PC-9 (cell line): ENCODE results near the gene KIF2C. TPM values are rescaled to one million over a fixed set of nuclear protein-coding genes. Genes with fewer than 3 reads are reported as not detected.
"Not testable (repeated sequence)": the region's sequence is repeated elsewhere in the genome, so short reads cannot be mapped to it uniquely, and the experiment has no call there.

Source experiments
- BruUV-seq: library from RNA; stranded (reverse); fragments of 400-500 nt; replicated peaks from 2 replicates; lab custom pipeline; 2021; lab: Mats Ljungman, UMichigan
- CTCF ChIA-PET: fragments of 300-600 bp; sonication (Branson Sonifier 250); formaldehyde crosslinking; loops from one replicate; lab custom pipeline; 2022; ENCODE audit warnings: antibody characterized with exemption; lab: Charles Lee
- POLR2A ChIA-PET: fragments of 300-600 bp; sonication (Branson Sonifier 250); formaldehyde crosslinking; loops from one replicate; lab custom pipeline; 2022; ENCODE audit warnings: antibody characterized with exemption; ENCODE audit not compliant: unreplicated experiment; lab: Charles Lee
- DNase-seq, 2 experiments: peaks; one replicate each; pipeline versions ENCODE4 v3.0.0 to v3.0.0-alpha.2; 2015 to 2022; ENCODE audit warnings: mixed read lengths in 1 of 2
- H2AFZ ChIP-seq: fragments of 200-600 bp; sonication (generic); 2 replicates; pipeline ENCODE4 v1.8.1; 2017; ENCODE audit warnings: antibody characterized with exemption
- H3F3A ChIP-seq: fragments of 200-600 bp; sonication (generic); 2 replicates; pipeline ENCODE4 v1.8.1; 2017; ENCODE audit warnings: antibody characterized with exemption, mild to moderate bottlenecking, low read depth; ENCODE audit not compliant: insufficient read depth
- H3K27ac ChIP-seq: fragments of 200-600 bp; sonication (generic); 2 replicates; pipeline ENCODE4 v1.6.1; 2016; ENCODE audit warnings: mixed run types
- H3K27me3 ChIP-seq: fragments of 200-600 bp; sonication (generic); 2 replicates; pipeline ENCODE4 v1.6.1; 2016; ENCODE audit warnings: low read depth, mixed run types; ENCODE audit not compliant: insufficient read depth
- H3K36me3 ChIP-seq: fragments of 200-600 bp; sonication (generic); 2 replicates; pipeline ENCODE4 v1.6.1; 2016; ENCODE audit warnings: low read depth, mixed run types
- H3K4me1 ChIP-seq: fragments of 200-600 bp; sonication (generic); replicated peaks from 2 replicates; pipeline ENCODE4 v1.6.1; 2016; ENCODE audit warnings: mixed run types; ENCODE audit not compliant: insufficient read depth
- H3K4me2 ChIP-seq: fragments of 200-600 bp; sonication (generic); 2 replicates; pipeline ENCODE4 v1.6.1; 2017; ENCODE audit warnings: mixed run types
- H3K4me3 ChIP-seq: fragments of 200-600 bp; sonication (generic); 2 replicates; pipeline ENCODE4 v1.6.1; 2016; ENCODE audit warnings: mixed run types
- H3K79me2 ChIP-seq: fragments of 200-600 bp; sonication (generic); 2 replicates; pipeline ENCODE4 v1.6.1; 2017; ENCODE audit warnings: low read depth, mixed run types
- H3K9me2 ChIP-seq: fragments of 200-600 bp; sonication (generic); 2 replicates; pipeline ENCODE4 v1.8.1; 2017; ENCODE audit warnings: mild to moderate bottlenecking; ENCODE audit not compliant: insufficient read depth
- H3K9me3 ChIP-seq: fragments of 200-600 bp; sonication (generic); 2 replicates; pipeline ENCODE4 v1.8.1; 2016; ENCODE audit warnings: low read depth; ENCODE audit not compliant: insufficient read depth
- H4K20me1 ChIP-seq: fragments of 200-600 bp; sonication (generic); 2 replicates; pipeline ENCODE4 v1.8.1; 2017; ENCODE audit not compliant: insufficient read depth
- CTCF ChIP-seq: fragments of 200-600 bp; sonication (generic); conservative IDR thresholded peaks from 2 replicates; pipeline ENCODE4 v1.6.1; 2017; ENCODE audit warnings: mixed run types, antibody characterized with exemption, mild to moderate bottlenecking, moderate library complexity
- EZH2 ChIP-seq: fragments of 200-600 bp; sonication (generic); IDR thresholded peaks from 2 replicates; pipeline ENCODE4 v1.8.0; 2017; ENCODE audit warnings: antibody characterized with exemption, low read depth
- intact Hi-C: fragments of 100-400 bp; cut with micrococcal nuclease; formaldehyde crosslinking; loops from one replicate; pipeline ENCODE4 v1.10.0; 2022; ENCODE audit not compliant: unreplicated experiment
- total RNA-seq: library from RNA; stranded (reverse); gene quantifications from 2 replicates; pipeline ENCODE4 v1.2.3, GENCODE V29; 2021

The KIF2C gene
- total RNA-seq, 1 experiment from 2014 or later = 119 TPM

GRCh38 chr1:44808938-44809917 lies 69.6 kb downstream of the KIF2C start:
- Histone ChIP-seq H3K4me2 (peak overlapping the region; percentile 70), H3K27me3 (no peaks in the 10 kb centered on the region), H3K4me3 (no peak overlapping the region), H2AFZ (no peak overlapping the region), H3K27ac (peak overlapping the region; percentile 98), H3K9me3 (no peaks in the 10 kb centered on the region), H3K79me2 (peaks cover 16% of the 10 kb centered on the region; the same call in 1 of the 2 replicates), H3K9me2 (no peaks in the 10 kb centered on the region), H3K36me3 (peaks cover 10% of the 10 kb centered on the region; the same call in 1 of the 2 replicates), H3K4me1 (peaks cover 77% of the 10 kb centered on the region), H4K20me1 (no peaks in the 10 kb centered on the region), H3F3A (peaks cover 66% of the 10 kb centered on the region)
- ChIA-PET CTCF (interaction anchor here (1.3 kb wide), 1 partner anchor 10 kb away, joined by 3 read pairs; no protein-coding TSS in a partner anchor), POLR2A (interaction anchor here (0.5 to 1.1 kb wide), 3 partner anchors 9 to 774 kb away, joined by 3 to 7 read pairs (median 5); no protein-coding TSS in a partner anchor)
- intact Hi-C loops = loop anchor here (10.0 kb wide), 3 partner anchors 74 to 776 kb away; partner anchors contain the start of genes KIF2C, NASP, RNU5D-1 and SLC6A9
- no peak for DNase-seq
- TF ChIP-seq EZH2 = no peak
- TF ChIP-seq CTCF = no peak
- BruUV-seq = no TSS peak

- no TSS peak for BruUV-seq
- no peaks in the 10 kb centered on the region for H3K9me3 ChIP-seq
- ChIA-PET POLR2A (no interaction called here), CTCF (no interaction called here)
- peaks cover 70% of the 10 kb centered on the region for H3F3A ChIP-seq
- no peaks in the 10 kb centered on the region for H3K27me3 ChIP-seq
- no peaks in the 10 kb centered on the region for H3K9me2 ChIP-seq
- H3K4me2 ChIP-seq = no peak overlapping the region
- no peak overlapping the region for H2AFZ ChIP-seq
- peaks cover 7% of the 10 kb centered on the region; the same call in 1 of the 2 replicates for H3K36me3 ChIP-seq
- no peaks in the 10 kb centered on the region for H4K20me1 ChIP-seq
- H3K4me1 ChIP-seq = peaks cover 76% of the 10 kb centered on the region
- no peak overlapping the region; the same call in 1 of the 2 replicates for H3K27ac ChIP-seq
- intact Hi-C loops = no loop called here
- H3K79me2 ChIP-seq = peaks cover 6% of the 10 kb centered on the region; the same call in 1 of the 2 replicates
- no peak overlapping the region for H3K4me3 ChIP-seq
- TF ChIP-seq EZH2 (no peak), CTCF (no peak)
- DNase-seq = peak; percentile 48 to 54
These were observed 70.6 kb downstream of the KIF2C start for GRCh38 chr1:44810101-44810761.

GRCh38 chr1:44810762-44811105 lies 71.1 kb downstream of the KIF2C start:
- POLR2A ChIA-PET = interaction anchor here (0.7 kb wide), 1 partner anchor 493 kb away, joined by 4 read pairs; no protein-coding TSS in a partner anchor

More at GRCh38 chr1:44810762-44811105, 71.1 kb downstream of the KIF2C start:
- H3K27ac ChIP-seq, H3K36me3 ChIP-seq, BruUV-seq, H3K9me3 ChIP-seq, H4K20me1 ChIP-seq, H3K27me3 ChIP-seq, intact Hi-C loops, H3K9me2 ChIP-seq, H3K79me2 ChIP-seq, H2AFZ ChIP-seq, DNase-seq, H3K4me3 ChIP-seq, H3K4me2 ChIP-seq: not testable (repeated sequence)
- Histone ChIP-seq H3F3A (peaks cover 73% of the 10 kb centered on the region), H3K4me1 (peaks cover 76% of the 10 kb centered on the region)
- CTCF ChIA-PET = interaction anchor here (1.1 kb wide), 1 partner anchor 11 kb away, joined by 5 read pairs; no protein-coding TSS in a partner anchor
